ENCODE results near the gene ZNF236. TPM values are rescaled to one million over a fixed set of nuclear protein-coding genes. Genes with fewer than 3 reads are reported as not detected.
A peak's percentile ranks its signal among the peaks of the same experiment; 100 is the strongest.

The ZNF236 gene
- total RNA-seq, 4 donors from 2014 or later = 13.4 to 38.0 (median 15.1) TPM

GRCh38 chr18:76816127-76816526, 6.2 kb upstream of the ZNF236 start:
- no peak for DNase-seq (ENCODE audit: low spot score in 2 of 2)
- Histone ChIP-seq H3K27me3 (no peaks in the 10 kb centered on the region), H3K4me3 (no peak overlapping the region), H3K4me1 (peaks cover 15% of the 10 kb centered on the region), H3K9me3 (no peaks in the 10 kb centered on the region), H3K27ac (no peak overlapping the region), H3K36me3 (peaks cover 17% of the 10 kb centered on the region)
- TF ChIP-seq CTCF (IDR thresholded peaks at IDR 0.05) (no peak), POLR2A (IDR thresholded peaks at IDR 0.05) (no peak), EP300 (IDR thresholded peaks at IDR 0.05) (no peak), POLR2AphosphoS5 (IDR thresholded peaks at IDR 0.05) (no peak)
- 88% methylated on average over 8 of the region's 8 CpGs for WGBS

GRCh38 chr18:76817888-76818611, 4.3 kb upstream of the ZNF236 start:
- TF ChIP-seq POLR2A (IDR thresholded peaks at IDR 0.05) (no peak), CTCF (IDR thresholded peaks at IDR 0.05) (no peak), POLR2AphosphoS5 (IDR thresholded peaks at IDR 0.05) (no peak), EP300 (IDR thresholded peaks at IDR 0.05) (no peak)
- Histone ChIP-seq H3K27ac (no peak overlapping the region), H3K9me3 (no peaks in the 10 kb centered on the region), H3K36me3 (peaks cover 17% of the 10 kb centered on the region), H3K4me3 (no peak overlapping the region), H3K4me1 (peaks cover 19% of the 10 kb centered on the region), H3K27me3 (no peaks in the 10 kb centered on the region)
- no peak for DNase-seq (ENCODE audit: low spot score in 2 of 2)
- WGBS = 87% methylated on average over 17 of the region's 17 CpGs

- H3K9me3 ChIP-seq = no peaks in the 10 kb centered on the region
- WGBS = 91% methylated on average over 11 of the region's 11 CpGs
- DNase-seq (ENCODE audit: low spot score in 2 of 2) = no peak
- H3K4me3 ChIP-seq = no peak overlapping the region
- no peak for TF ChIP-seq EP300 (IDR thresholded peaks at IDR 0.05)
- no peak for TF ChIP-seq POLR2AphosphoS5 (IDR thresholded peaks at IDR 0.05)
- TF ChIP-seq CTCF (IDR thresholded peaks at IDR 0.05) = no peak
- TF ChIP-seq POLR2A (IDR thresholded peaks at IDR 0.05) = no peak
- peaks cover 32% of the 10 kb centered on the region for H3K4me1 ChIP-seq
- no peak overlapping the region for H3K27ac ChIP-seq
- H3K36me3 ChIP-seq = peaks cover 17% of the 10 kb centered on the region
- no peaks in the 10 kb centered on the region for H3K27me3 ChIP-seq
These were observed 2.8 kb upstream of the ZNF236 start for GRCh38 chr18:76819411-76820136.

GRCh38 chr18:76821356-76821874, 942 bp upstream of the ZNF236 start:
- under 1% methylated on average over 12 of the region's 12 CpGs for WGBS
- Histone ChIP-seq H3K9me3 (no peaks in the 10 kb centered on the region), H3K27me3 (no peaks in the 10 kb centered on the region), H3K27ac (peak overlapping the region; percentile 94), H3K4me1 (peaks cover 38% of the 10 kb centered on the region), H3K4me3 (peak overlapping the region; percentile 79), H3K36me3 (peaks cover 2% of the 10 kb centered on the region)
- DNase-seq (ENCODE audit: low spot score in 2 of 2) = no peak
- TF ChIP-seq POLR2A (IDR thresholded peaks at IDR 0.05) (no peak), POLR2AphosphoS5 (IDR thresholded peaks at IDR 0.05) (no peak), CTCF (IDR thresholded peaks at IDR 0.05) (no peak), EP300 (IDR thresholded peaks at IDR 0.05) (no peak)

All from suprapubic skin (tissue), 4 donors.